NCI-H2029 (cell line): ENCODE data around the gene SIRT3.

ENCODE experiments used
- DNase-seq: peaks from one replicate; lab custom pipeline; 2025; lab: John Stamatoyannopoulos, UW

Gene SIRT3

GRCh38 chr11:270451-271318, 34.5 kb upstream of the SIRT3 start:
- DNase-seq: no peak

GRCh38 chr11:269146-269890, 33.2 kb upstream of the SIRT3 start:
- no peak for DNase-seq

GRCh38 chr11:268716-269145, 32.6 kb upstream of the SIRT3 start:
- peak; percentile 25 for DNase-seq

GRCh38 chr11:267491-267994, 31.4 kb upstream of the SIRT3 start:
- DNase-seq: no peak

GRCh38 chr11:266676-267439, 30.7 kb upstream of the SIRT3 start:
- DNase-seq: no peak

GRCh38 chr11:261624-262023, 25.5 kb upstream of the SIRT3 start:
- no peak for DNase-seq

GRCh38 chr11:259413-259812, 23.3 kb upstream of the SIRT3 start:
- no peak for DNase-seq

GRCh38 chr11:257766-258493, 21.8 kb upstream of the SIRT3 start:
- DNase-seq: no peak

GRCh38 chr11:256952-257737, 21.0 kb upstream of the SIRT3 start:
- no peak for DNase-seq

- DNase-seq: no peak
These were observed 19.7 kb upstream of the SIRT3 start for GRCh38 chr11:255816-256215.

GRCh38 chr11:255176-255575, 19.0 kb upstream of the SIRT3 start:
- no peak for DNase-seq

GRCh38 chr11:253886-254270, 17.7 kb upstream of the SIRT3 start:
- no peak for DNase-seq

- no peak for DNase-seq
These were observed 17.2 kb upstream of the SIRT3 start for GRCh38 chr11:253160-253885.

- DNase-seq: no peak
These were observed 16.5 kb upstream of the SIRT3 start for GRCh38 chr11:252666-253065.

GRCh38 chr11:251550-251949, 15.4 kb upstream of the SIRT3 start:
- no peak for DNase-seq

GRCh38 chr11:250740-251299, 14.7 kb upstream of the SIRT3 start:
- no peak for DNase-seq

GRCh38 chr11:250274-250673, 14.1 kb upstream of the SIRT3 start:
- no peak for DNase-seq

- no peak for DNase-seq
These were observed 12.9 kb upstream of the SIRT3 start for GRCh38 chr11:249062-249461.

- no peak for DNase-seq
These were observed 8.2 kb upstream of the SIRT3 start for GRCh38 chr11:244376-244775.

- DNase-seq: no peak
These were observed 5.5 kb upstream of the SIRT3 start for GRCh38 chr11:241634-242033.
